Thoracic aorta (tissue), 2 donors: ENCODE measurements around the gene COL4A6. TPM values are rescaled to one million over a fixed set of nuclear protein-coding genes. Genes with fewer than 3 reads are reported as not detected.

Experiments used
- ATAC-seq: fragments of 150-250 bp; one replicate; pipeline ENCODE4 v1.8.0; 2017; ENCODE audit warnings: low read depth; ENCODE audit not compliant: insufficient number of reproducible peaks, low FRiP score
- DNase-seq: peaks from one replicate; pipeline ENCODE4 v3.0.0-alpha.2; 2020; ENCODE audit warnings: low spot score
- H3K27ac ChIP-seq, 2 donors: fragments of 200-600 bp; sonication (generic); 1 replicate in 1 of 2; 2 replicates in 1 of 2; pipeline ENCODE4 v1.5.1; 2016; ENCODE audit warnings: mild to moderate bottlenecking in 2 of 2, moderate library complexity in 2 of 2
- H3K27me3 ChIP-seq: fragments of 200-600 bp; sonication (generic); replicated peaks from 2 replicates; pipeline ENCODE4 v1.6.0; 2016; ENCODE audit warnings: mild to moderate bottlenecking; ENCODE audit not compliant: insufficient read depth
- H3K36me3 ChIP-seq: fragments of 200-600 bp; sonication (generic); one replicate; pipeline ENCODE4 v1.5.1; 2016
- H3K4me1 ChIP-seq, 2 donors: fragments of 200-600 bp; sonication (generic); 1 replicate in 1 of 2; 2 replicates in 1 of 2; pipeline versions ENCODE4 v1.5.1 to v1.6.0; 2016; ENCODE audit warnings: low read depth in 2 of 2, mild to moderate bottlenecking in 1 of 2; ENCODE audit not compliant: control insufficient read depth in 1 of 2
- H3K4me3 ChIP-seq: fragments of 200-600 bp; sonication (generic); 2 replicates; pipeline ENCODE4 v1.5.1; 2016; ENCODE audit warnings: mild to moderate bottlenecking
- H3K9me3 ChIP-seq: fragments of 200-600 bp; sonication (generic); 2 replicates; pipeline ENCODE4 v1.5.1; 2016
- total RNA-seq, 2 donors: library from RNA; depleted of rRNA; stranded (reverse); fragments of >200 nt; gene quantifications; one replicate each; pipeline versions ENCODE4 v1.1.0 to v1.2.3, GENCODE V29; 2016
- TF ChIP-seq, protein P1 (sequence below): fragments of 200-600 bp; sonication (generic); IDR thresholded peaks from one replicate; pipeline ENCODE4 v1.5.1; 2019; ENCODE audit warnings: antibody characterized with exemption

Gene COL4A6
- total RNA-seq, 2 donors from 2014 or later: 1.3 to 2.2 TPM

DNA sequence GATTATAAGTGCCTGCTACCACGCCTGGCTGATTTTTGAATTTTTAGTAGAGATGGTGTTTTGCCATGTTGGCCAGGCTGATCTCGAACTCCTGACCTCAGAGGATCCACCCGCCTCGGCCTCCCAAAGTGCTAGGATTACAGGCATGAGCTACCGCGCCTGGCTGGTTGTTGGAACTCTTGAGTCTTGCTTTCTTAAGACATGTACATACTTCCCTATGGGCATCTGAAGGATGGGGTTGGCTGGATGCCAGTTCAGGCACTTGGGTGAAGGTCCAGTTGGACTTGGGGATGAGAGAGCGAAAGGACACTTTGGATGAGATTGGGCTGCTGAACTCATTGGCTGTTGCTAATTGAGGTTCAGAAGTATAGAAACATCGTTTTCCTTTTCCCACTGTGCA is 306.2 kb downstream of the COL4A6 start:
- no peak for ATAC-seq

DNA sequence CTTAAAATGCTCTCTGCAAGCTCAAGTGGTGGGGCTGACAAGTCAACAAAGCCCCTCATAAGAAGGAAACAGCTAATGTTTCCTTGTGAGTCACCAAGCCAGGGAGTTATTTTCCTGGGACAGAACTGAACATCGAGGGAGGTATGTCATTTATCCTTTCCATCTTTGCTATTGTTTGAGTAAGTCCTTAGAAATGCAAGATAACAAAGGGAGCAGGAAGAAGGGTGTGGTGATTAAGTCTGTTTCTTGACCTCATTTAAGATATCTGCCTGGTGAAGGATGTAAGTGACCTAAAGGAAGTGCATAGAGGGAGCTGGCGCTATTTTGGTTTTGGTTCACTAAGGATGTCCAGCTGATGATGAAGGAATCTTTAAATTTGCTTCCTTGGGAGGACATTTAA is 306.8 kb downstream of the COL4A6 start:
- ATAC-seq: no peak
- Histone ChIP-seq H3K4me3 (no peak overlapping the region), H3K4me1 (no peaks in the 10 kb centered on the region), H3K27ac (no peak overlapping the region), H3K36me3 (no peaks in the 10 kb centered on the region), H3K27me3 (no peaks in the 10 kb centered on the region), H3K9me3 (no peaks in the 10 kb centered on the region)
- no peak for DNase-seq
- TF ChIP-seq, protein P1, sequence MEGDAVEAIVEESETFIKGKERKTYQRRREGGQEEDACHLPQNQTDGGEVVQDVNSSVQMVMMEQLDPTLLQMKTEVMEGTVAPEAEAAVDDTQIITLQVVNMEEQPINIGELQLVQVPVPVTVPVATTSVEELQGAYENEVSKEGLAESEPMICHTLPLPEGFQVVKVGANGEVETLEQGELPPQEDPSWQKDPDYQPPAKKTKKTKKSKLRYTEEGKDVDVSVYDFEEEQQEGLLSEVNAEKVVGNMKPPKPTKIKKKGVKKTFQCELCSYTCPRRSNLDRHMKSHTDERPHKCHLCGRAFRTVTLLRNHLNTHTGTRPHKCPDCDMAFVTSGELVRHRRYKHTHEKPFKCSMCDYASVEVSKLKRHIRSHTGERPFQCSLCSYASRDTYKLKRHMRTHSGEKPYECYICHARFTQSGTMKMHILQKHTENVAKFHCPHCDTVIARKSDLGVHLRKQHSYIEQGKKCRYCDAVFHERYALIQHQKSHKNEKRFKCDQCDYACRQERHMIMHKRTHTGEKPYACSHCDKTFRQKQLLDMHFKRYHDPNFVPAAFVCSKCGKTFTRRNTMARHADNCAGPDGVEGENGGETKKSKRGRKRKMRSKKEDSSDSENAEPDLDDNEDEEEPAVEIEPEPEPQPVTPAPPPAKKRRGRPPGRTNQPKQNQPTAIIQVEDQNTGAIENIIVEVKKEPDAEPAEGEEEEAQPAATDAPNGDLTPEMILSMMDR: no peak

More for the DNA sequence above, 306.2 kb downstream of the COL4A6 start:
- TF ChIP-seq, protein P1: no peak
- no peaks in the 10 kb centered on the region for H3K27me3 ChIP-seq
- H3K4me1 ChIP-seq: no peaks in the 10 kb centered on the region
- no peak overlapping the region for H3K27ac ChIP-seq
- no peaks in the 10 kb centered on the region for H3K36me3 ChIP-seq
- no peak for DNase-seq
- no peak overlapping the region for H3K4me3 ChIP-seq
- no peaks in the 10 kb centered on the region for H3K9me3 ChIP-seq

DNA sequence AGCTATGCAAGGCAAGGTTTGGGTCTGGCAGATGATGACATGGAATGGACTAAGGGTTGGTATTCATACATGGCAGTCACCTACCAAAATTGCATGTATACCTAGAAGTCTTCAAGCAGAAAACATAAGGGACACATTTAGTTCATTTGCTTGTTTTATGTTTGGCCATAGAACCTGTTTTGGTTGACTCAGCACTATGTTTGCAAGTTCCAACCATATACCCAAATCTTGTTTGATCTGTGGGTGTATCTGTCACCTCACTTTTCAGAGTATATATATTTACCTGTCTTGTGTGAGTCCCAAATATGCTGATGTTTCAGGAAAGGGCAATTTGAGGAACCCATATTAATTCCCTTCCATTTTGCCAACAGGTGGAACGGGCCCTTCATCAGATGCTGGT is 307.3 kb downstream of the COL4A6 start:
- Histone ChIP-seq H3K4me3 (no peak overlapping the region), H3K4me1 (no peaks in the 10 kb centered on the region), H3K9me3 (no peaks in the 10 kb centered on the region), H3K27me3 (no peaks in the 10 kb centered on the region), H3K36me3 (no peaks in the 10 kb centered on the region), H3K27ac (no peak overlapping the region)
- DNase-seq: no peak
- TF ChIP-seq, protein P1: no peak
- no peak for ATAC-seq

DNA sequence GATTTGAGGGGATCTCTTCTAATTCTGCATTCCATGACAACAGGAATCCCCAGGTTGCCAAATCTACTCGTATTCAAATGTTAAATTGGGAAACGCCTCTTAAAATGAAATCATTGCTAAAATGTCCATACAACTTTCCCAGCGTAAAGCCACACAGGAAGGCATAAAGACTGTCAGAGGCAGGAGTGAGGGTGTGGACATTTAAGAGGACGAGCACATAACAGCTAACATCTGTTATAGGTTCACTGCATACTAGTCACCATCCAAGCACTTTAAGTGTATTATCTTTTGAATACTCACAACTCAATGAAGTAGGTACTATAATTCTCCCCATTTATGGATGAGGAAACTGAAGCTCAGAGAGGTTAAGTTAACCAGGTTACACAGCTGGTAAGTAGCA is 311.1 kb downstream of the COL4A6 start:
- no peaks in the 10 kb centered on the region for H3K36me3 ChIP-seq
- H3K9me3 ChIP-seq: no peaks in the 10 kb centered on the region
- H3K27me3 ChIP-seq: no peaks in the 10 kb centered on the region
- no peak overlapping the region for H3K27ac ChIP-seq
- ATAC-seq (no peak), DNase-seq (no peak)
- no peaks in the 10 kb centered on the region for H3K4me1 ChIP-seq
- TF ChIP-seq, protein P1: no peak
- no peak overlapping the region for H3K4me3 ChIP-seq

DNA sequence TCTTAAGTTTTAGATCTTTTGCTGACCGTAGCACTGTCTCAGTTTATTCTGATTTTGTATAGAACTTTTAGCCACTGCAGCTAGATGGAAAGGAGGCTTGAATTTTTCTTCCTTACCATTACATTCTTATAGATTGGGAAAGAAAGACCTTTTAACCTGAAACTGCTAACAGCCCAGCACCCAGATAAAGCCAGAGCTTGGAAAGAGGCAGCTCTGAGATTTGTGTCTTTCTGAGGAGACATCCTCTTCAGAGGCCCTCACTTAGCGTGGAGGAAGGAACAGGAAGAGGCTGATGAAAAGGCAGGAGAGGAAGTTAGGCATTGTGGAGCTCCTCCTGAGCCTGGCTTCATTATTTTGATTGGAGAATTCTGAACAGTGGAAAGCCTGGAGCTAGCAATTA is 311.6 kb downstream of the COL4A6 start:
- Histone ChIP-seq H3K27me3 (no peaks in the 10 kb centered on the region), H3K4me3 (no peak overlapping the region), H3K4me1 (no peaks in the 10 kb centered on the region), H3K27ac (no peak overlapping the region), H3K9me3 (no peaks in the 10 kb centered on the region), H3K36me3 (no peaks in the 10 kb centered on the region)
- ATAC-seq (no peak), DNase-seq (no peak)
- TF ChIP-seq, protein P1: no peak
